HG02870 (cell line): ENCODE results near the gene MED22.
A peak's percentile ranks its signal among the peaks of the same experiment; 100 is the strongest.

ENCODE experiments used
- ATAC-seq: cut with Tn5 transposase; IDR thresholded peaks from one replicate; pipeline ENCODE4 v1.9.1; 2021; ENCODE audit warnings: mild to moderate bottlenecking, moderate library complexity; ENCODE audit not compliant: unreplicated experiment

The MED22 gene

GRCh38 chr9:133356391-133357091, 8.6 kb upstream of the MED22 start, which contains the start of the genes SURF1 and SURF2:
Gene SURF1, minus strand, starts transcription at chr9:133356487. Its CDS starts 34 bp downstream, at chr9:133356453.
Gene SURF2, plus strand, starts transcription at chr9:133356550. Its CDS starts 43 bp downstream, at chr9:133356593.
- peak; percentile 40 for ATAC-seq

GRCh38 chr9:133355881-133356357, 8.0 kb upstream of the MED22 start:
- ATAC-seq = peak; percentile 9

GRCh38 chr9:133354766-133355165, 6.8 kb upstream of the MED22 start:
- ATAC-seq = no peak

GRCh38 chr9:133353548-133353947, 5.6 kb upstream of the MED22 start:
- no peak for ATAC-seq

GRCh38 chr9:133352635-133353340, 4.9 kb upstream of the MED22 start:
- no peak for ATAC-seq

- ATAC-seq = no peak
Measured at GRCh38 chr9:133351908-133352634, 4.1 kb upstream of the MED22 start.

- ATAC-seq = no peak
Measured at GRCh38 chr9:133351526-133351907, 3.6 kb upstream of the MED22 start.

- no peak for ATAC-seq
Measured at GRCh38 chr9:133349965-133350616, 2.2 kb upstream of the MED22 start.

- ATAC-seq = no peak
Measured at GRCh38 chr9:133348718-133349573, 1.0 kb upstream of the MED22 start.

GRCh38 chr9:133347515-133347984, 381 bp downstream of the MED22 start:
- ATAC-seq = peak; percentile 34

GRCh38 chr9:133346021-133346785, 1.7 kb downstream of the MED22 start:
- ATAC-seq = no peak

- ATAC-seq = no peak
Measured at GRCh38 chr9:133345596-133345995, 2.3 kb downstream of the MED22 start.

- no peak for ATAC-seq
Measured at GRCh38 chr9:133344979-133345378, 3.0 kb downstream of the MED22 start.

- no peak for ATAC-seq
Measured at GRCh38 chr9:133344071-133344470, 3.9 kb downstream of the MED22 start.

- no peak for ATAC-seq
Measured at GRCh38 chr9:133342570-133342969, 5.4 kb downstream of the MED22 start.

- no peak for ATAC-seq
Measured at GRCh38 chr9:133342069-133342406, 5.9 kb downstream of the MED22 start.

GRCh38 chr9:133341369-133342068, 6.4 kb downstream of the MED22 start:
- no peak for ATAC-seq

GRCh38 chr9:133340916-133341315, 7.0 kb downstream of the MED22 start:
- ATAC-seq = no peak

- no peak for ATAC-seq
Measured at GRCh38 chr9:133340256-133340655, 7.7 kb downstream of the MED22 start.
